T-helper 22 cell (primary cell): Measurements from ENCODE around the gene TTC23L.

Experiments used
- DNase-seq: peaks from one replicate; pipeline ENCODE4 v3.0.0-alpha.2; 2020; ENCODE audit warnings: low read depth

TTC23L gene

GRCh38 chr5:34833090-34833489 is 5.9 kb upstream of the TTC23L start:
- DNase-seq: no peak

- DNase-seq: no peak
Observed at GRCh38 chr5:34833976-34834793, 4.8 kb upstream of the TTC23L start.

- DNase-seq: no peak
Observed at GRCh38 chr5:34834794-34835089, 4.2 kb upstream of the TTC23L start.

- no peak for DNase-seq
Observed at GRCh38 chr5:34835664-34836063, 3.3 kb upstream of the TTC23L start.

GRCh38 chr5:34841816-34842215 is 2.9 kb downstream of the TTC23L start:
- DNase-seq: no peak

- no peak for DNase-seq
Observed at GRCh38 chr5:34842554-34842953, 3.6 kb downstream of the TTC23L start.

GRCh38 chr5:34843497-34843896 is 4.5 kb downstream of the TTC23L start:
- DNase-seq: no peak

- DNase-seq: no peak
Observed at GRCh38 chr5:34844106-34844505, 5.1 kb downstream of the TTC23L start.

- no peak for DNase-seq
Observed at GRCh38 chr5:34844999-34845398, 6.0 kb downstream of the TTC23L start.

GRCh38 chr5:34847056-34847455 is 8.1 kb downstream of the TTC23L start:
- DNase-seq: no peak

- DNase-seq: no peak
Observed at GRCh38 chr5:34847552-34847951, 8.6 kb downstream of the TTC23L start.

- DNase-seq: no peak
Observed at GRCh38 chr5:34848230-34848629, 9.3 kb downstream of the TTC23L start.

GRCh38 chr5:34849253-34849652 is 10.3 kb downstream of the TTC23L start:
- no peak for DNase-seq

- DNase-seq: no peak
Observed at GRCh38 chr5:34854459-34855174, 15.7 kb downstream of the TTC23L start.

- DNase-seq: no peak
Observed at GRCh38 chr5:34857161-34857560, 18.2 kb downstream of the TTC23L start.

- DNase-seq: no peak
Observed at GRCh38 chr5:34857894-34858293, 18.9 kb downstream of the TTC23L start.

- DNase-seq: no peak
Observed at GRCh38 chr5:34858790-34859189, 19.8 kb downstream of the TTC23L start.

GRCh38 chr5:34859253-34859652 is 20.3 kb downstream of the TTC23L start:
- DNase-seq: no peak

GRCh38 chr5:34863946-34864345 is 25.0 kb downstream of the TTC23L start:
- no peak for DNase-seq

GRCh38 chr5:34865091-34865490 is 26.1 kb downstream of the TTC23L start:
- DNase-seq: no peak

- DNase-seq: no peak
Observed at GRCh38 chr5:34866989-34867471, 28.1 kb downstream of the TTC23L start.

GRCh38 chr5:34867660-34868059 is 28.7 kb downstream of the TTC23L start:
- DNase-seq: no peak

GRCh38 chr5:34868791-34869190 is 29.8 kb downstream of the TTC23L start:
- DNase-seq: no peak

GRCh38 chr5:34869256-34869655 is 30.3 kb downstream of the TTC23L start:
- no peak for DNase-seq
